WTC11 (cell line): ENCODE data around the gene PRKN.

Source experiments
- JUN ChIP-seq: sonication (generic); formaldehyde crosslinking; IDR thresholded peaks from 2 replicates; pipeline ENCODE4 v1.8.0; 2023; ENCODE audit warnings: mild to moderate bottlenecking, missing genetic modification reagents
- NR2C2 ChIP-seq: sonication (generic); formaldehyde crosslinking; IDR thresholded peaks from 2 replicates; pipeline ENCODE4 v1.8.0; 2022; ENCODE audit warnings: mild to moderate bottlenecking, missing genetic modification reagents
- NR3C1 ChIP-seq: sonication (generic); formaldehyde crosslinking; conservative IDR thresholded peaks from 2 replicates; pipeline ENCODE4 v1.8.1; 2023; ENCODE audit warnings: low read depth, mild to moderate bottlenecking, missing genetic modification reagents
- ZNF317 ChIP-seq: sonication (generic); formaldehyde crosslinking; IDR thresholded peaks from 2 replicates; pipeline ENCODE4 v1.8.1; 2023; ENCODE audit warnings: low read depth, mild to moderate bottlenecking, moderate library complexity, missing genetic modification reagents, borderline replicate concordance
- TF ChIP-seq, protein P1 (sequence below): fragments of 200-600 bp; IDR thresholded peaks from 2 replicates; pipeline ENCODE4 v1.8.0; 2022; ENCODE audit warnings: antibody characterized with exemption
- TF ChIP-seq, protein P2 (sequence below): sonication (generic); formaldehyde crosslinking; IDR thresholded peaks from 2 replicates; pipeline ENCODE4 v1.8.0; 2022; ENCODE audit warnings: missing genetic modification reagents
- TF ChIP-seq, protein P3 (sequence below): sonication (generic); formaldehyde crosslinking; IDR thresholded peaks from 2 replicates; pipeline ENCODE4 v1.8.0; 2022; ENCODE audit warnings: mild to moderate bottlenecking, missing genetic modification reagents
- TF ChIP-seq, protein P4 (sequence below): sonication (generic); formaldehyde crosslinking; IDR thresholded peaks from 2 replicates; pipeline ENCODE4 v1.8.0; 2022; ENCODE audit warnings: mild to moderate bottlenecking, missing genetic modification reagents

DNA sequence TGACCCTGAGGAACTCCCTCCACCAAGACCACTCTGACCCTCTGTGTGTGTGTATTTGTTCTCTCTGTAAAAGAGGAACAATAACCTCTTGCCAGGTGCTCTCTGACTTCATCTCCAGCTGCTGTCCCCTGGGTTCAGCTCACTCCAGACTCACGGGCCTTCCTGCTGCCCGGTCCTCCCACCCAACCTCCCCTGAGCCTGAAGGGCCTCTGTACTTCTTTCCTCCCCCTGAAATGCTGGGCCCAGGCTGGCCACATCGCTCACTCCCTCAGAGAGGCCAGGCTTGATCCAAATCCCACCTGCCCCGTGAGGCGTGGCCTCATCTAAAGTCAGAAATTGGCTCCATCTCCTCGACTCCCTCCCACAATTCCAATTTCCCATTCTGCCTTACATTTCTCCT, 202.4 kb downstream of the PRKN start:
- TF ChIP-seq, protein P1, sequence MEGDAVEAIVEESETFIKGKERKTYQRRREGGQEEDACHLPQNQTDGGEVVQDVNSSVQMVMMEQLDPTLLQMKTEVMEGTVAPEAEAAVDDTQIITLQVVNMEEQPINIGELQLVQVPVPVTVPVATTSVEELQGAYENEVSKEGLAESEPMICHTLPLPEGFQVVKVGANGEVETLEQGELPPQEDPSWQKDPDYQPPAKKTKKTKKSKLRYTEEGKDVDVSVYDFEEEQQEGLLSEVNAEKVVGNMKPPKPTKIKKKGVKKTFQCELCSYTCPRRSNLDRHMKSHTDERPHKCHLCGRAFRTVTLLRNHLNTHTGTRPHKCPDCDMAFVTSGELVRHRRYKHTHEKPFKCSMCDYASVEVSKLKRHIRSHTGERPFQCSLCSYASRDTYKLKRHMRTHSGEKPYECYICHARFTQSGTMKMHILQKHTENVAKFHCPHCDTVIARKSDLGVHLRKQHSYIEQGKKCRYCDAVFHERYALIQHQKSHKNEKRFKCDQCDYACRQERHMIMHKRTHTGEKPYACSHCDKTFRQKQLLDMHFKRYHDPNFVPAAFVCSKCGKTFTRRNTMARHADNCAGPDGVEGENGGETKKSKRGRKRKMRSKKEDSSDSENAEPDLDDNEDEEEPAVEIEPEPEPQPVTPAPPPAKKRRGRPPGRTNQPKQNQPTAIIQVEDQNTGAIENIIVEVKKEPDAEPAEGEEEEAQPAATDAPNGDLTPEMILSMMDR: no peak
- TF ChIP-seq, protein P2, sequence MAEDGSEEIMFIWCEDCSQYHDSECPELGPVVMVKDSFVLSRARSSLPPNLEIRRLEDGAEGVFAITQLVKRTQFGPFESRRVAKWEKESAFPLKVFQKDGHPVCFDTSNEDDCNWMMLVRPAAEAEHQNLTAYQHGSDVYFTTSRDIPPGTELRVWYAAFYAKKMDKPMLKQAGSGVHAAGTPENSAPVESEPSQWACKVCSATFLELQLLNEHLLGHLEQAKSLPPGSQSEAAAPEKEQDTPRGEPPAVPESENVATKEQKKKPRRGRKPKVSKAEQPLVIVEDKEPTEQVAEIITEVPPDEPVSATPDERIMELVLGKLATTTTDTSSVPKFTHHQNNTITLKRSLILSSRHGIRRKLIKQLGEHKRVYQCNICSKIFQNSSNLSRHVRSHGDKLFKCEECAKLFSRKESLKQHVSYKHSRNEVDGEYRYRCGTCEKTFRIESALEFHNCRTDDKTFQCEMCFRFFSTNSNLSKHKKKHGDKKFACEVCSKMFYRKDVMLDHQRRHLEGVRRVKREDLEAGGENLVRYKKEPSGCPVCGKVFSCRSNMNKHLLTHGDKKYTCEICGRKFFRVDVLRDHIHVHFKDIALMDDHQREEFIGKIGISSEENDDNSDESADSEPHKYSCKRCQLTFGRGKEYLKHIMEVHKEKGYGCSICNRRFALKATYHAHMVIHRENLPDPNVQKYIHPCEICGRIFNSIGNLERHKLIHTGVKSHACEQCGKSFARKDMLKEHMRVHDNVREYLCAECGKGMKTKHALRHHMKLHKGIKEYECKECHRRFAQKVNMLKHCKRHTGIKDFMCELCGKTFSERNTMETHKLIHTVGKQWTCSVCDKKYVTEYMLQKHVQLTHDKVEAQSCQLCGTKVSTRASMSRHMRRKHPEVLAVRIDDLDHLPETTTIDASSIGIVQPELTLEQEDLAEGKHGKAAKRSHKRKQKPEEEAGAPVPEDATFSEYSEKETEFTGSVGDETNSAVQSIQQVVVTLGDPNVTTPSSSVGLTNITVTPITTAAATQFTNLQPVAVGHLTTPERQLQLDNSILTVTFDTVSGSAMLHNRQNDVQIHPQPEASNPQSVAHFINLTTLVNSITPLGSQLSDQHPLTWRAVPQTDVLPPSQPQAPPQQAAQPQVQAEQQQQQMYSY (CRISPR knock-in tag): no peak
- TF ChIP-seq ZNF317: no peak
- TF ChIP-seq, protein P3, sequence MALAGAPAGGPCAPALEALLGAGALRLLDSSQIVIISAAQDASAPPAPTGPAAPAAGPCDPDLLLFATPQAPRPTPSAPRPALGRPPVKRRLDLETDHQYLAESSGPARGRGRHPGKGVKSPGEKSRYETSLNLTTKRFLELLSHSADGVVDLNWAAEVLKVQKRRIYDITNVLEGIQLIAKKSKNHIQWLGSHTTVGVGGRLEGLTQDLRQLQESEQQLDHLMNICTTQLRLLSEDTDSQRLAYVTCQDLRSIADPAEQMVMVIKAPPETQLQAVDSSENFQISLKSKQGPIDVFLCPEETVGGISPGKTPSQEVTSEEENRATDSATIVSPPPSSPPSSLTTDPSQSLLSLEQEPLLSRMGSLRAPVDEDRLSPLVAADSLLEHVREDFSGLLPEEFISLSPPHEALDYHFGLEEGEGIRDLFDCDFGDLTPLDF (CRISPR knock-in tag): no peak
- TF ChIP-seq, protein P4, sequence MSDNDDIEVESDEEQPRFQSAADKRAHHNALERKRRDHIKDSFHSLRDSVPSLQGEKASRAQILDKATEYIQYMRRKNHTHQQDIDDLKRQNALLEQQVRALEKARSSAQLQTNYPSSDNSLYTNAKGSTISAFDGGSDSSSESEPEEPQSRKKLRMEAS (CRISPR knock-in tag): no peak
- no peak for TF ChIP-seq NR2C2
- no peak for TF ChIP-seq NR3C1 (CRISPR knock-in tag)
- TF ChIP-seq JUN (CRISPR knock-in tag): no peak
